ENCODE results near the gene NCOA3.

- TF ChIP-seq CTCF (conservative IDR thresholded peaks at IDR 0.05; ENCODE audit: low read length) (no peak), EZH2phosphoT487 (IDR thresholded peaks at IDR 0.05; ENCODE audit: borderline replicate concordance) (no peak)
Measured at GRCh38 chr20:47627540-47627939, 125.9 kb downstream of the NCOA3 start.
